ENCODE data around the gene HTT-AS.

- TF ChIP-seq CTCF (conservative IDR thresholded peaks at IDR 0.05; ENCODE audit: low read length): no peak
- no peak for TF ChIP-seq EZH2phosphoT487 (IDR thresholded peaks at IDR 0.05; ENCODE audit: borderline replicate concordance)
Measured at GRCh38 chr4:3077796-3078195, 3.5 kb upstream of the HTT-AS start.

Data from Loucy (cell line).